NCI-H524 (cell line): ENCODE data around the gene RNF40.
"Not testable (repeated sequence)": the region's sequence is repeated elsewhere in the genome, so short reads cannot be mapped to it uniquely, and the experiment has no call there.

Source experiments
- DNase-seq, 2 experiments: peaks; one replicate each; lab custom pipeline; 2025; lab: John Stamatoyannopoulos, UW

The RNF40 gene

GRCh38 chr16:30782486-30783279, 20.6 kb downstream of the RNF40 start:
- DNase-seq = no peak

GRCh38 chr16:30783280-30784109, 21.4 kb downstream of the RNF40 start:
- DNase-seq = no peak

- no peak for DNase-seq
Observed at GRCh38 chr16:30784215-30784614, 22.1 kb downstream of the RNF40 start.

- no peak for DNase-seq
Observed at GRCh38 chr16:30785126-30786106, 23.3 kb downstream of the RNF40 start.

- DNase-seq = no peak
Observed at GRCh38 chr16:30786115-30786935, 24.2 kb downstream of the RNF40 start.

GRCh38 chr16:30786936-30787612, 25.0 kb downstream of the RNF40 start, which contains the start of gene ZNF629:
Gene ZNF629, minus strand, starts transcription at chr16:30787205. Its CDS starts 2,723 bp downstream, at chr16:30784482.
- DNase-seq = peak; percentile 52 to 82

- no peak for DNase-seq
Observed at GRCh38 chr16:30787613-30788378, 25.7 kb downstream of the RNF40 start.

- no peak for DNase-seq
Observed at GRCh38 chr16:30793508-30794069, 31.5 kb downstream of the RNF40 start.

- DNase-seq = no peak
Observed at GRCh38 chr16:30794634-30795033, 32.5 kb downstream of the RNF40 start.

GRCh38 chr16:30797670-30798309, 35.7 kb downstream of the RNF40 start:
- peak in 1 of 2 experiments; percentile 37 for DNase-seq

- DNase-seq = no peak
Observed at GRCh38 chr16:30802936-30803335, 40.8 kb downstream of the RNF40 start.

GRCh38 chr16:30805056-30805369, 42.9 kb downstream of the RNF40 start:
- DNase-seq = no peak

- DNase-seq = peak; percentile 73 to 87
Observed at GRCh38 chr16:30805370-30806169, 43.4 kb downstream of the RNF40 start.

- DNase-seq = no peak
Observed at GRCh38 chr16:30808146-30808545, 46.0 kb downstream of the RNF40 start.

- DNase-seq = not testable (repeated sequence)
Observed at GRCh38 chr16:30808890-30809426, 46.8 kb downstream of the RNF40 start.

- not testable (repeated sequence) for DNase-seq
Observed at GRCh38 chr16:30809675-30810074, 47.6 kb downstream of the RNF40 start.

- DNase-seq = no peak
Observed at GRCh38 chr16:30813821-30814189, 51.7 kb downstream of the RNF40 start.

- DNase-seq = no peak
Observed at GRCh38 chr16:30816769-30817168, 54.6 kb downstream of the RNF40 start.
